HepG2 (cell line): Measurements from ENCODE around the gene ZBTB7C. TPM values are rescaled to one million over a fixed set of nuclear protein-coding genes. Genes with fewer than 3 reads are reported as not detected.

Experiments
- ATAC-seq: fragments of 200-7000 bp; cut with Tn5 transposase; 3 replicates; pipeline ENCODE4 v1.9.1; 2020; ENCODE audit warnings: mild to moderate bottlenecking, moderate library complexity
- BruUV-seq: library from RNA; stranded (reverse); fragments of 400-500 nt; replicated peaks from 2 replicates; lab custom pipeline; 2021; lab: Mats Ljungman, UMichigan
- CTCF ChIA-PET: fragments of 300-600 bp; formaldehyde crosslinking; extraction: SDS; loops from one replicate; lab custom pipeline; 2021; ENCODE audit warnings: low total read pairs, inconsistent platforms, low intra/inter-chr PET ratio; lab: Yijun Ruan, JAX
- POLR2A ChIA-PET: fragments of 350-600 bp; sonication (Branson Sonifier 250); formaldehyde crosslinking; loops from one replicate; lab custom pipeline; 2020; ENCODE audit warnings: antibody characterized with exemption, inconsistent platforms; lab: Yijun Ruan, JAX
- DNase-seq: peaks from one replicate; pipeline ENCODE4 v3.0.0-alpha.2; 2015; ENCODE audit warnings: low spot score
- FAIRE-seq: peaks from 3 replicates; lab custom pipeline; 2011; peaks lifted over from hg19 to GRCh38; lab: Jason Lieb, UNC
- H2AFZ ChIP-seq: one replicate; pipeline ENCODE4 v1.6.1; 2011; ENCODE audit warnings: low read length, inconsistent platforms
- H3K27ac ChIP-seq: fragments of 300-600 bp; 3 replicates; pipeline ENCODE4 v1.8.0; 2011; ENCODE audit warnings: mixed run types, mild to moderate bottlenecking, mixed read lengths, low read length, inconsistent platforms; ENCODE audit not compliant: insufficient read depth; ENCODE audit errors: extremely low read length
- H3K27me3 ChIP-seq, 2 experiments: fragments of 200-600 bp in 1 of 2; 2 replicates in 1 of 2; 3 replicates in 1 of 2; pipeline versions ENCODE4 v1.6.0 to v1.8.0; 2011; ENCODE audit warnings: low read length in 2 of 2, mild to moderate bottlenecking in 2 of 2, moderate library complexity in 2 of 2, inconsistent platforms in 1 of 2; ENCODE audit not compliant: insufficient read depth in 2 of 2, control insufficient read depth in 1 of 2
- H3K36me3 ChIP-seq, 2 experiments: fragments of 200-600 bp in 1 of 2; replicated peaks in 1 of 2; 2 replicates in 1 of 2; 3 replicates in 1 of 2; pipeline versions ENCODE4 v1.5.1 to v1.8.0; 2011; ENCODE audit warnings: low read length in 2 of 2, inconsistent platforms in 1 of 2; ENCODE audit not compliant: insufficient read depth in 2 of 2, control insufficient read depth in 1 of 2
- H3K4me1 ChIP-seq: 2 replicates; pipeline ENCODE4 v1.5.1; 2012; ENCODE audit warnings: low read length, inconsistent platforms; ENCODE audit not compliant: insufficient read depth
- H3K4me2 ChIP-seq: 2 replicates; pipeline ENCODE4 v1.6.0; 2011; ENCODE audit warnings: low read depth, low read length, inconsistent platforms
- H3K4me3 ChIP-seq, 3 experiments: fragments of 200-600 bp in 1 of 3; sonication (generic), shearing (Covaris generic) in 1 of 3; replicated peaks in 1 of 3; 2 replicates each; pipeline ENCODE4 v1.5.1; 2011 to 2016; ENCODE audit warnings: low read length in 3 of 3, inconsistent platforms in 2 of 3, low read depth in 2 of 3, mild to moderate bottlenecking in 2 of 3, control low read depth in 1 of 3, mixed read lengths in 1 of 3; ENCODE audit not compliant: insufficient read depth in 1 of 3
- H3K79me2 ChIP-seq: one replicate; pipeline ENCODE4 v1.6.1; 2011; ENCODE audit warnings: low read length, inconsistent platforms; ENCODE audit not compliant: insufficient read depth
- H3K9ac ChIP-seq: 2 replicates; pipeline ENCODE4 v1.6.0; 2011; ENCODE audit warnings: mild to moderate bottlenecking, low read depth, low read length, inconsistent platforms; ENCODE audit not compliant: insufficient read depth
- H3K9me3 ChIP-seq: 2 replicates; pipeline ENCODE4 v1.5.1; 2012; ENCODE audit warnings: mild to moderate bottlenecking, low read length
- H4K20me1 ChIP-seq: 2 replicates; pipeline ENCODE4 v1.6.0; 2011; ENCODE audit warnings: inconsistent platforms, mild to moderate bottlenecking, low read length, moderate library complexity; ENCODE audit not compliant: insufficient read depth
- ARHGAP35 ChIP-seq: sonication (generic); formaldehyde crosslinking; IDR thresholded peaks from 2 replicates; pipeline ENCODE4 v1.9.0; 2022; ENCODE audit warnings: mild to moderate bottlenecking, inconsistent platforms, moderate library complexity, missing genetic modification reagents, borderline replicate concordance
- BRD4 ChIP-seq: sonication (generic); formaldehyde crosslinking; IDR thresholded peaks from 2 replicates; pipeline ENCODE4 v1.4.0; 2020; ENCODE audit warnings: missing genetic modification reagents
- CTCF ChIP-seq: sonication (generic); formaldehyde crosslinking; IDR thresholded peaks from 2 replicates; pipeline ENCODE4 v1.5.0; 2020; ENCODE audit warnings: mild to moderate bottlenecking, missing genetic modification reagents, moderate library complexity
- EEA1 ChIP-seq: sonication (generic); formaldehyde crosslinking; IDR thresholded peaks from 2 replicates; pipeline ENCODE4 v1.5.1; 2020; ENCODE audit warnings: mild to moderate bottlenecking, missing genetic modification reagents, borderline replicate concordance
- HOXA7 ChIP-seq: sonication (generic); formaldehyde crosslinking; IDR thresholded peaks from 2 replicates; pipeline ENCODE4 v1.8.1; 2022; ENCODE audit warnings: mild to moderate bottlenecking, missing genetic modification reagents, moderate library complexity
- KMT2B ChIP-seq: IDR thresholded peaks from 2 replicates; pipeline ENCODE4 v1.6.1; 2016; ENCODE audit warnings: missing genetic modification reagents, missing compliant biosample characterization
- NCOA5 ChIP-seq: sonication (generic); formaldehyde crosslinking; IDR thresholded peaks from 2 replicates; pipeline ENCODE4 v1.4.0; 2020; ENCODE audit warnings: missing genetic modification reagents
- TBL1XR1 ChIP-seq: fragments of 150-350 bp; IDR thresholded peaks from 2 replicates; pipeline ENCODE4 v1.6.1; 2014; ENCODE audit warnings: borderline replicate concordance, low read length; ENCODE audit not compliant: partially characterized antibody
- ZFP37 ChIP-seq: sonication (generic); formaldehyde crosslinking; IDR thresholded peaks from 2 replicates; pipeline ENCODE4 v1.4.0; 2020; ENCODE audit warnings: missing genetic modification reagents, borderline replicate concordance
- ZNF441 ChIP-seq: sonication (generic); formaldehyde crosslinking; IDR thresholded peaks from 2 replicates; pipeline ENCODE4 v1.7.0; 2021; ENCODE audit warnings: missing genetic modification reagents, borderline replicate concordance
- ZNF720 ChIP-seq: sonication (generic); formaldehyde crosslinking; IDR thresholded peaks from 2 replicates; pipeline ENCODE4 v1.4.0; 2020; ENCODE audit warnings: missing genetic modification reagents
- WGBS: methylation state at CpG from one replicate; pipeline ENCODE4 v1.1.6; 2017; ENCODE audit warnings: low lambda C conversion rate; 5-methylcytosine and 5-hydroxymethylcytosine counted together
- in situ Hi-C: cut with HindIII; loops from 2 replicates; pipeline ENCODE4 v1.10.0; 2017; ENCODE audit warnings: low pct_unique_long_range_greater_than_20kb; ENCODE audit not compliant: extremely low pct_ligation_motif_present
- intact Hi-C: fragments of 100-400 bp; cut with micrococcal nuclease; formaldehyde crosslinking; loops from one replicate; pipeline ENCODE4 v1.10.0; 2022; ENCODE audit not compliant: unreplicated experiment
- polyA plus RNA-seq, 8 experiments: library from polyadenylated mRNA; depleted of rRNA in 3 of 8; stranded (reverse) in 7 of 8; unstranded in 1 of 8; fragments of >200 nt; fragmentation: Illumina TruSeq in 4 of 8; extraction: Trizol in 4 of 8; gene quantifications; 2 replicates each; pipeline versions ENCODE4 v1.2.1 to v1.2.3, GENCODE V29; 2011 to 2016; ENCODE audit warnings: low read depth in 4 of 8, missing spikeins in 1 of 8, mixed read lengths in 1 of 8; ENCODE audit not compliant: insufficient read depth in 1 of 8
- total RNA-seq, 5 experiments: library from RNA; depleted of rRNA; stranded (reverse); fragments of >200 nt; fragmentation: Illumina TruSeq; extraction: Trizol; gene quantifications; 2 replicates each; pipeline ENCODE4 v1.2.3, GENCODE V29; 2016; ENCODE audit warnings: low read depth in 1 of 5
- TF ChIP-seq, protein P1 (sequence below): sonication (generic); formaldehyde crosslinking; IDR thresholded peaks from 2 replicates; pipeline ENCODE4 v1.5.0; 2020; ENCODE audit warnings: missing genetic modification reagents

The ZBTB7C gene
- total and polyA plus RNA-seq, 2 of the 13 experiments (the other 11 are each of a cell fraction or from before 2014, with no cell fraction given): 0.01 to 0.04 TPM

GRCh38 chr18:48342581-48342980 lies 66.6 kb downstream of the ZBTB7C start (continued):
- no peak for TF ChIP-seq HOXA7
- TF ChIP-seq EEA1: no peak
- TF ChIP-seq KMT2B (CRISPR knock-in tag): no peak
- no peak for TF ChIP-seq ZFP37 (CRISPR knock-in tag)
- no peak for TF ChIP-seq BRD4
- no peak for TF ChIP-seq ZNF720 (CRISPR knock-in tag)
- TF ChIP-seq TBL1XR1: no peak
- TF ChIP-seq, all 625 proteins: peak for 0

DNA sequence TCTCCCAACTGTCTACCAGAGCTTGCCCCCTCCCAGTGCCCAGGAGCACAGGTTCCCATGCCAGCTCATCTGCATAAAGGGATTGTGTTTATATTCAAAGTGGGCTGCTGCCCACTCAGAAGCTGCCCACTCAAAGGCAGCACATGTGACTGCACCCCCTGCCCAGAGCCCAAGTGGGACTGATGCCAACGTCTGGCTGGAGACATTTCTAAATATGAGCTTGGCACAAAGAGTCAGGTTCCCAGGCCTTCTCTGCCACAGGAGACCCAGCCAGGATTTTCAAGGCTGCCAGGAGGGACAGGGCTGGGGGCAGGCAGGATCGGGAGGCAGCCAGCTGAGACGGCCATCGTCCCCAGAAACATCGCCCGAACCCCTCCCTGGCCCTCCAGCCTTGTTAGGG lies 67.1 kb downstream of the ZBTB7C start:
- no peak overlapping the region for H3K9ac ChIP-seq
- no peaks in the 10 kb centered on the region for H3K79me2 ChIP-seq
- no peak overlapping the region for H3K27ac ChIP-seq
- no peaks in the 10 kb centered on the region for H3K9me3 ChIP-seq
- peaks cover 0 to 41% of the 10 kb centered on the region in 2 experiments; a peak in 3 of 5 replicates for H3K27me3 ChIP-seq
- no peak for TF ChIP-seq CTCF (CRISPR knock-in tag)
- TF ChIP-seq, protein P1, sequence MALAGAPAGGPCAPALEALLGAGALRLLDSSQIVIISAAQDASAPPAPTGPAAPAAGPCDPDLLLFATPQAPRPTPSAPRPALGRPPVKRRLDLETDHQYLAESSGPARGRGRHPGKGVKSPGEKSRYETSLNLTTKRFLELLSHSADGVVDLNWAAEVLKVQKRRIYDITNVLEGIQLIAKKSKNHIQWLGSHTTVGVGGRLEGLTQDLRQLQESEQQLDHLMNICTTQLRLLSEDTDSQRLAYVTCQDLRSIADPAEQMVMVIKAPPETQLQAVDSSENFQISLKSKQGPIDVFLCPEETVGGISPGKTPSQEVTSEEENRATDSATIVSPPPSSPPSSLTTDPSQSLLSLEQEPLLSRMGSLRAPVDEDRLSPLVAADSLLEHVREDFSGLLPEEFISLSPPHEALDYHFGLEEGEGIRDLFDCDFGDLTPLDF: no peak
- no peak for TF ChIP-seq NCOA5 (CRISPR knock-in tag)
- no peak for TF ChIP-seq ARHGAP35 (CRISPR knock-in tag)
- no peak for TF ChIP-seq ZNF441
- DNase-seq (no peak), ATAC-seq (no peak), FAIRE-seq (no peak)
- POLR2A ChIA-PET: no interaction called here
- in situ Hi-C loops: loop anchor here (10.0 kb wide), 1 partner anchor 307 kb away; no protein-coding TSS in a partner anchor
- H3K4me3 ChIP-seq: no peak overlapping the region
- intact Hi-C loops: no loop called here
- no TSS peak for BruUV-seq
- H3K4me2 ChIP-seq: no peak overlapping the region
- H3K36me3 ChIP-seq: no peaks in the 10 kb centered on the region
- H4K20me1 ChIP-seq: no peaks in the 10 kb centered on the region
- H3K4me1 ChIP-seq: no peaks in the 10 kb centered on the region
- WGBS: 22% methylated on average over 5 of the region's 6 CpGs
- CTCF ChIA-PET: no interaction called here
- no peak overlapping the region for H2AFZ ChIP-seq
